HCT116 (cell line): ENCODE results near the gene PYGL. TPM values are rescaled to one million over a fixed set of nuclear protein-coding genes. Genes with fewer than 3 reads are reported as not detected.

Experiments
- ATAC-seq: fragments of 200-7000 bp; cut with Tn5 transposase; 2 replicates; pipeline ENCODE4 v1.9.1; 2020; ENCODE audit warnings: mild to moderate bottlenecking, moderate library complexity
- BruUV-seq: library from RNA; stranded (reverse); fragments of 400-500 nt; replicated peaks from 2 replicates; lab custom pipeline; 2021; lab: Mats Ljungman, UMichigan
- CTCF ChIA-PET: fragments of 300-600 bp; sonication (Branson Sonifier 250); formaldehyde crosslinking; loops from one replicate; lab custom pipeline; 2021; ENCODE audit warnings: antibody characterized with exemption; lab: Charles Lee
- POLR2A ChIA-PET: fragments of 300-600, 350-600 bp; sonication (Branson Sonifier 250); formaldehyde crosslinking; loops from one replicate; lab custom pipeline; 2021; ENCODE audit warnings: antibody characterized with exemption; lab: Charles Lee
- RAD21 ChIA-PET, 2 experiments: fragments of 300-600 bp; sonication (Branson Sonifier 250); formaldehyde crosslinking; loops; one replicate each; lab custom pipeline; 2023; ENCODE audit warnings: low total read pairs in 2 of 2; ENCODE audit not compliant: uncharacterized antibody in 2 of 2, unreplicated experiment in 2 of 2, low non-redundant PET in 1 of 2; lab: Charles Lee
- DNase-seq: peaks from one replicate; pipeline ENCODE4 v3.0.0-alpha.2; 2010; ENCODE audit warnings: low read depth, low spot score
- H2AFZ ChIP-seq: fragments of 200-600 bp; shearing (Covaris generic), sonication (generic); 2 replicates; pipeline ENCODE4 v1.6.1; 2017; ENCODE audit warnings: low read depth, mixed run types, mixed read lengths, antibody characterized with exemption, low read length; ENCODE audit not compliant: poor library complexity, severe bottlenecking
- H3K27ac ChIP-seq: 2 replicates; pipeline ENCODE4 v1.5.1; 2012; ENCODE audit warnings: low read depth, low read length
- H3K27me3 ChIP-seq: fragments of 200-600 bp; sonication (generic); 2 replicates; pipeline ENCODE4 v1.6.1; 2016; ENCODE audit warnings: mixed run types, low read length, mixed read lengths; ENCODE audit not compliant: insufficient read depth
- H3K36me3 ChIP-seq, 2 experiments: fragments of 200-500 bp in 1 of 2; fragments of 200-600 bp in 1 of 2; sonication (Bioruptor generic) in 1 of 2; sonication (generic) in 1 of 2; 2 replicates each; pipeline versions ENCODE4 v1.5.1 to v1.6.1; 2014 to 2016; ENCODE audit warnings: low read length in 2 of 2, inconsistent platforms in 1 of 2, mixed read lengths in 1 of 2, mixed run types in 1 of 2; ENCODE audit not compliant: insufficient read depth in 2 of 2, control insufficient read depth in 1 of 2
- H3K4me1 ChIP-seq, 2 experiments: fragments of 200-600 bp in 1 of 2; sonication (generic) in 1 of 2; 2 replicates each; pipeline versions ENCODE4 v1.5.1 to v1.6.1; 2012 to 2017; ENCODE audit warnings: low read length in 2 of 2, inconsistent platforms in 1 of 2, mild to moderate bottlenecking in 1 of 2, mixed read lengths in 1 of 2, mixed run types in 1 of 2, moderate library complexity in 1 of 2; ENCODE audit not compliant: insufficient read depth in 2 of 2, control insufficient read depth in 1 of 2
- H3K4me2 ChIP-seq: fragments of 200-600 bp; sonication (generic); 2 replicates; pipeline ENCODE4 v1.6.1; 2017; ENCODE audit warnings: mixed run types, low read length, mixed read lengths
- H3K4me3 ChIP-seq, 2 experiments: fragments of 200-600 bp in 1 of 2; sonication (generic) in 1 of 2; replicated peaks in 1 of 2; 2 replicates each; pipeline ENCODE4 v1.5.1; 2011 to 2016; ENCODE audit warnings: low read length in 2 of 2, control low read depth in 1 of 2, low read depth in 1 of 2, mild to moderate bottlenecking in 1 of 2, mixed read lengths in 1 of 2, mixed run types in 1 of 2
- H3K79me2 ChIP-seq: fragments of 200-600 bp; sonication (generic); 2 replicates; pipeline ENCODE4 v1.6.1; 2017; ENCODE audit warnings: mild to moderate bottlenecking, mixed run types, low read length, moderate library complexity, mixed read lengths; ENCODE audit not compliant: insufficient read depth
- H3K9ac ChIP-seq: fragments of 200-600 bp; sonication (generic); 2 replicates; pipeline ENCODE4 v1.6.1; 2016; ENCODE audit warnings: low read length, mixed read lengths
- H3K9me2 ChIP-seq: fragments of 200-600 bp; sonication (generic), shearing (Covaris generic); 2 replicates; pipeline ENCODE4 v1.6.1; 2017; ENCODE audit warnings: mixed run types, mild to moderate bottlenecking, moderate library complexity; ENCODE audit not compliant: insufficient read depth
- H3K9me3 ChIP-seq, 2 experiments: fragments of 200-500 bp in 1 of 2; fragments of 200-600 bp in 1 of 2; sonication (Bioruptor generic) in 1 of 2; sonication (generic) in 1 of 2; 2 replicates each; pipeline ENCODE4 v1.6.1; 2014 to 2017; ENCODE audit warnings: low read length in 2 of 2, mixed read lengths in 2 of 2, inconsistent platforms in 1 of 2, low read depth in 1 of 2, mild to moderate bottlenecking in 1 of 2, mixed run types in 1 of 2, moderate library complexity in 1 of 2; ENCODE audit not compliant: control insufficient read depth in 1 of 2, insufficient read depth in 1 of 2
- H4K20me1 ChIP-seq: fragments of 200-600 bp; sonication (generic), shearing (Covaris generic); 2 replicates; pipeline ENCODE4 v1.6.1; 2017; ENCODE audit warnings: mixed run types, mild to moderate bottlenecking, moderate library complexity; ENCODE audit not compliant: insufficient read depth
- CBX3 ChIP-seq: IDR thresholded peaks from 2 replicates; pipeline ENCODE4 v1.6.1; 2012; ENCODE audit warnings: low read depth
- ELF1 ChIP-seq: IDR thresholded peaks from 2 replicates; pipeline ENCODE4 v1.6.1; 2012; ENCODE audit warnings: low read depth, borderline replicate concordance
- POLR2AphosphoS5 ChIP-seq: IDR thresholded peaks from 2 replicates; pipeline ENCODE4 v1.6.1; 2011; ENCODE audit warnings: mild to moderate bottlenecking, low read depth, low read length, moderate library complexity
- TCF7L2 ChIP-seq: IDR thresholded peaks from 2 replicates; pipeline ENCODE4 v1.7.0; 2011; ENCODE audit warnings: borderline replicate concordance, inconsistent platforms; ENCODE audit not compliant: insufficient read depth, insufficient read length; ENCODE audit errors: extremely low read depth
- ZNF274 ChIP-seq: fragments of 200-500 bp; sonication (Bioruptor generic); IDR thresholded peaks from 2 replicates; pipeline ENCODE4 v1.6.1; 2014; ENCODE audit warnings: mild to moderate bottlenecking, low read depth, low read length, inconsistent platforms
- intact Hi-C: fragments of 100-400 bp; cut with micrococcal nuclease; formaldehyde crosslinking; loops from 2 replicates; pipeline ENCODE4 v1.10.0; 2022
- total RNA-seq: library from RNA; stranded (reverse); gene quantifications from one replicate; pipeline ENCODE4 v1.2.1, GENCODE V29; 2021; ENCODE audit not compliant: unreplicated experiment
- TF ChIP-seq, protein P1 (sequence below): IDR thresholded peaks from 2 replicates; pipeline ENCODE4 v1.6.1; 2012
- TF ChIP-seq, protein P2 (sequence below): IDR thresholded peaks from 2 replicates; pipeline ENCODE4 v1.6.1; 2012
- TF ChIP-seq, protein P3 (sequence below): IDR thresholded peaks from 2 replicates; pipeline ENCODE4 v1.6.1; 2011; ENCODE audit warnings: mild to moderate bottlenecking, low read length, moderate library complexity; ENCODE audit not compliant: insufficient replicate concordance; ENCODE audit errors: extremely low read depth
- TF ChIP-seq, protein P4 (sequence below), 3 experiments: fragments of 200-600 bp in 1 of 3; sonication (generic) in 1 of 3; IDR thresholded peaks in 2 of 3; conservative IDR thresholded peaks in 1 of 3; 2 replicates each; pipeline ENCODE4 v1.5.1; 2012 to 2017; ENCODE audit warnings: low read depth in 2 of 3, low read length in 2 of 3, antibody characterized with exemption in 1 of 3, borderline replicate concordance in 1 of 3, control low read depth in 1 of 3, mild to moderate bottlenecking in 1 of 3, mixed read lengths in 1 of 3, mixed run types in 1 of 3, moderate library complexity in 1 of 3; ENCODE audit not compliant: insufficient read depth in 1 of 3

The PYGL gene
- total RNA-seq, 1 experiment from 2014 or later: 173 TPM

DNA sequence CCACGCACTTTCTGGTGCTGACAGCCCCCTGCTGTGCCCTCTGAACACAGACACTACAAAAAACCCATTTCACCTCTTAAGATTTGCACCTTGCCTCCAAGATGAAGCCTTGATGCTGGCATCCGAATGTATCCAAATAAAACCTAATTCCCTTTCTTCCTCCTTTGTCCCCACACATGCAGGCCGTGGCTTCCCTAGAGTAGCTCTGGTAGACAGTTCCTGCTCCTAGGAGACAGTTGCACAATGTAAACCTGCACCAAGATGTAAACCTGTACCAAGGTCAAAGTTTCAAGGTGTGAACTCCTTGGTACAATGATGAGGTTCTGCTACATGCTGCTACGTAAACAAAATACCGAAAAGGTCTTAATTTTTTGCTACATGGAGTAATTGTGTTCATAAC lies 73.1 kb downstream of the PYGL start:
- H3K9me2 ChIP-seq: no peaks in the 10 kb centered on the region
- POLR2A ChIA-PET: no interaction called here
- no peak overlapping the region for H3K27ac ChIP-seq
- H3K36me3 ChIP-seq: no peaks in the 10 kb centered on the region
- H4K20me1 ChIP-seq: no peaks in the 10 kb centered on the region
- no peaks in the 10 kb centered on the region for H3K4me1 ChIP-seq
- no peaks in the 10 kb centered on the region for H3K9me3 ChIP-seq
- no peaks in the 10 kb centered on the region; the same call in 1 of the 2 replicates for H3K27me3 ChIP-seq
- no TSS peak for BruUV-seq
- ATAC-seq: no peak
- H3K79me2 ChIP-seq: no peaks in the 10 kb centered on the region
- TF ChIP-seq TCF7L2: no peak
- TF ChIP-seq, protein P1, sequence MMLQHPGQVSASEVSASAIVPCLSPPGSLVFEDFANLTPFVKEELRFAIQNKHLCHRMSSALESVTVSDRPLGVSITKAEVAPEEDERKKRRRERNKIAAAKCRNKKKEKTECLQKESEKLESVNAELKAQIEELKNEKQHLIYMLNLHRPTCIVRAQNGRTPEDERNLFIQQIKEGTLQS: no peak
- TF ChIP-seq POLR2AphosphoS5: no peak
- TF ChIP-seq, protein P2, sequence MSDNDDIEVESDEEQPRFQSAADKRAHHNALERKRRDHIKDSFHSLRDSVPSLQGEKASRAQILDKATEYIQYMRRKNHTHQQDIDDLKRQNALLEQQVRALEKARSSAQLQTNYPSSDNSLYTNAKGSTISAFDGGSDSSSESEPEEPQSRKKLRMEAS: no peak
- no peak for TF ChIP-seq ELF1
- no peak for TF ChIP-seq CBX3
- TF ChIP-seq, protein P3, sequence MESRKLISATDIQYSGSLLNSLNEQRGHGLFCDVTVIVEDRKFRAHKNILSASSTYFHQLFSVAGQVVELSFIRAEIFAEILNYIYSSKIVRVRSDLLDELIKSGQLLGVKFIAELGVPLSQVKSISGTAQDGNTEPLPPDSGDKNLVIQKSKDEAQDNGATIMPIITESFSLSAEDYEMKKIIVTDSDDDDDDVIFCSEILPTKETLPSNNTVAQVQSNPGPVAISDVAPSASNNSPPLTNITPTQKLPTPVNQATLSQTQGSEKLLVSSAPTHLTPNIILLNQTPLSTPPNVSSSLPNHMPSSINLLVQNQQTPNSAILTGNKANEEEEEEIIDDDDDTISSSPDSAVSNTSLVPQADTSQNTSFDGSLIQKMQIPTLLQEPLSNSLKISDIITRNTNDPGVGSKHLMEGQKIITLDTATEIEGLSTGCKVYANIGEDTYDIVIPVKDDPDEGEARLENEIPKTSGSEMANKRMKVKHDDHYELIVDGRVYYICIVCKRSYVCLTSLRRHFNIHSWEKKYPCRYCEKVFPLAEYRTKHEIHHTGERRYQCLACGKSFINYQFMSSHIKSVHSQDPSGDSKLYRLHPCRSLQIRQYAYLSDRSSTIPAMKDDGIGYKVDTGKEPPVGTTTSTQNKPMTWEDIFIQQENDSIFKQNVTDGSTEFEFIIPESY: no peak
- TF ChIP-seq ZNF274: no peak
- TF ChIP-seq, protein P4, sequence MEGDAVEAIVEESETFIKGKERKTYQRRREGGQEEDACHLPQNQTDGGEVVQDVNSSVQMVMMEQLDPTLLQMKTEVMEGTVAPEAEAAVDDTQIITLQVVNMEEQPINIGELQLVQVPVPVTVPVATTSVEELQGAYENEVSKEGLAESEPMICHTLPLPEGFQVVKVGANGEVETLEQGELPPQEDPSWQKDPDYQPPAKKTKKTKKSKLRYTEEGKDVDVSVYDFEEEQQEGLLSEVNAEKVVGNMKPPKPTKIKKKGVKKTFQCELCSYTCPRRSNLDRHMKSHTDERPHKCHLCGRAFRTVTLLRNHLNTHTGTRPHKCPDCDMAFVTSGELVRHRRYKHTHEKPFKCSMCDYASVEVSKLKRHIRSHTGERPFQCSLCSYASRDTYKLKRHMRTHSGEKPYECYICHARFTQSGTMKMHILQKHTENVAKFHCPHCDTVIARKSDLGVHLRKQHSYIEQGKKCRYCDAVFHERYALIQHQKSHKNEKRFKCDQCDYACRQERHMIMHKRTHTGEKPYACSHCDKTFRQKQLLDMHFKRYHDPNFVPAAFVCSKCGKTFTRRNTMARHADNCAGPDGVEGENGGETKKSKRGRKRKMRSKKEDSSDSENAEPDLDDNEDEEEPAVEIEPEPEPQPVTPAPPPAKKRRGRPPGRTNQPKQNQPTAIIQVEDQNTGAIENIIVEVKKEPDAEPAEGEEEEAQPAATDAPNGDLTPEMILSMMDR (IDR thresholded peaks at IDR 0.05 in 2 of 3, conservative IDR thresholded peaks at IDR 0.05 in 1 of 3; ENCODE audit: borderline replicate concordance in 1 of 3, insufficient read depth in 1 of 3, low read depth in 2 of 3, low read length in 2 of 3): no peak
- H3K9ac ChIP-seq: no peak overlapping the region
- RAD21 ChIA-PET: no interaction called here
- no peak for DNase-seq
- no peak overlapping the region for H3K4me2 ChIP-seq
- intact Hi-C loops: no loop called here
- H2AFZ ChIP-seq: no peak overlapping the region
- H3K4me3 ChIP-seq: no peak overlapping the region
- CTCF ChIA-PET: no interaction called here
